ENCODE measurements around the gene TRIM17. TPM values are rescaled to one million over a fixed set of nuclear protein-coding genes. Genes with fewer than 3 reads are reported as not detected.

Gene TRIM17
- total and polyA plus RNA-seq, 2 of the 13 experiments (the other 11 are each of a cell fraction or from before 2014, with no cell fraction given), result 0.32 to 0.64 TPM

GRCh38 chr1:228450200-228450599 lies 33.5 kb upstream of the TRIM17 start:
- no peak overlapping the region for H3K4me3 ChIP-seq (replicated peaks in 1 of 3; ENCODE audit: insufficient read depth in 1 of 3, low read depth in 2 of 3, low read length in 3 of 3)
- TF ChIP-seq SALL1 (CRISPR knock-in tag; IDR thresholded peaks at IDR 0.05) (no peak), CSRNP2 (CRISPR knock-in tag; conservative IDR thresholded peaks at IDR 0.05; ENCODE audit: low read depth) (no peak), ZNF788 (CRISPR knock-in tag; IDR thresholded peaks at IDR 0.05; ENCODE audit: borderline replicate concordance) (no peak), GTF3A (CRISPR knock-in tag; conservative IDR thresholded peaks at IDR 0.05) (no peak), ZNF10 (CRISPR knock-in tag; IDR thresholded peaks at IDR 0.05; ENCODE audit: borderline replicate concordance, low read depth) (no peak), LRRFIP1 (CRISPR knock-in tag; conservative IDR thresholded peaks at IDR 0.05) (no peak)
- TF ChIP-seq, protein P1, sequence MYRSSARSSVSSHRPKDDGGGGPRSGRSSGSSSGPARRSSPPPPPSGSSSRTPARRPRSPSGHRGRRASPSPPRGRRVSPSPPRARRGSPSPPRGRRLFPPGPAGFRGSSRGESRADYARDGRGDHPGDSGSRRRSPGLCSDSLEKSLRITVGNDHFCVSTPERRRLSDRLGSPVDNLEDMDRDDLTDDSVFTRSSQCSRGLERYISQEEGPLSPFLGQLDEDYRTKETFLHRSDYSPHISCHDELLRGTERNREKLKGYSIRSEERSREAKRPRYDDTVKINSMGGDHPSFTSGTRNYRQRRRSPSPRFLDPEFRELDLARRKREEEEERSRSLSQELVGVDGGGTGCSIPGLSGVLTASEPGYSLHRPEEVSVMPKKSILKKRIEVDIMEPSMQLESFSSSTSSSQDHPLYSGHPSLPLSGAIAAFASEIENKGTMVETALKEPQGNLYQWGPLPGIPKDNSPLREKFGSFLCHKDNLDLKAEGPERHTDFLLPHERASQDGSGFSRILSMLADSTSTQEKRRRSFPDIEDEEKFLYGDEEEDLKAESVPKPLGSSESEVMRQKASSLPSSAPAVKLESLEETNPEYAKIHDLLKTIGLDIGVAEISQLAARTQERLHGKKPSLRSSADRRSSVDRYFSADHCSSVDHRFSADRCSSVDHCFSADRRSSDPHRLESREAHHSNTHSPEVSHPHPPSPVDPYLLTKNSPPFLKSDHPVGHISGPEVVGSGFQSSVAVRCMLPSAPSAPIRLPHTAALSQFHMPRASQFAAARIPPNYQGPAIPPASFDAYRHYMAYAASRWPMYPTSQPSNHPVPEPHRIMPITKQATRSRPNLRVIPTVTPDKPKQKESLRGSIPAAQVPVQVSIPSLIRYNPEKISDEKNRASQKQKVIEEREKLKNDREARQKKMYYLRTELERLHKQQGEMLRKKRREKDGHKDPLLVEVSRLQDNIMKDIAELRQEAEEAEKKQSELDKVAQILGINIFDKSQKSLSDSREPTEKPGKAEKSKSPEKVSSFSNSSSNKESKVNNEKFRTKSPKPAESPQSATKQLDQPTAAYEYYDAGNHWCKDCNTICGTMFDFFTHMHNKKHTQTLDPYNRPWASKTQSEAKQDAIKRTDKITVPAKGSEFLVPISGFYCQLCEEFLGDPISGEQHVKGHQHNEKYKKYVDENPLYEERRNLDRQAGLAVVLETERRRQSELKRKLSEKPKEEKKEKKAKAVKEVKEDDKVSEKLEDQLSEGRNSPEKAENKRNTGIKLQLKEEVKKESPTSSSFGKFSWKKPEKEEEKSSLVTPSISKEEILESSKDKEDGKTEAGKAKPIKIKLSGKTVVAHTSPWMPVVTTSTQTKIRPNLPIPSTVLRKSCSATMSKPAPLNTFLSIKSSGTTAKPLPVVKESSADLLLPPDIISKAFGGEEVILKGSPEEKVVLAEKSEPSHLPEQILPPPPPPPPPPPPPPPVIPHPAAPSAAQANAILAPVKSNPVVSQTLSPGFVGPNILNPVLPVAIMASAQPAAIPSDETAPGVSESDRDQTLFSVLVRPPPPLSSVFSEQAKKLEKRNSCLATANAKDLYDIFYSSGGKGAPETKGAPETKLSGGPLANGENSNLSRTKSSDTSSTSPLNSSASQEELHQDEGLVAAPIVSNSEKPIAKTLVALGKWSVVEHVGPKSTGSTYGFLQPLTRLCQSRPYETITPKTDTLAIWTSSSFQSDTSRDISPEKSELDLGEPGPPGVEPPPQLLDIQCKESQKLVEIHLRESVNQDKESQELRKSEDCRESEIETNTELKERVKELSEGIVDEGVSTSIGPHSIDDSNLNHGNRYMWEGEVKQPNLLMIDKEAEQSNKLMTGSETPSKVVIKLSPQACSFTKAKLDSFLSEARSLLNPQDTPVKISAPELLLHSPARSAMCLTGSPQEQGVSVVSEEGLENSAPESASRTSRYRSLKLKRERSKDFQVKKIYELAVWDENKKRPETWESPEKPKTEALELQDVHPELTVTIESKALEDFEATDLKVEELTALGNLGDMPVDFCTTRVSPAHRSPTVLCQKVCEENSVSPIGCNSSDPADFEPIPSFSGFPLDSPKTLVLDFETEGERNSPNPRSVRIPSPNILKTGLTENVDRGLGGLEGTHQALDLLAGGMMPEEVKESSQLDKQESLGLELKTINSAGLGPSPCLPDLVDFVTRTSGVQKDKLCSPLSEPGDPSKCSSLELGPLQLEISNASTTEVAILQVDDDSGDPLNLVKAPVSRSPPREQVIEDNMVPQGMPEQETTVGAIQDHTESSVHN (CRISPR knock-in tag; IDR thresholded peaks at IDR 0.05), result no peak
- ChIA-PET CTCF (ENCODE audit: low intra/inter-chr PET ratio, low total read pairs) (no interaction called here), POLR2A (no interaction called here)
- peaks cover 28% of the 10 kb centered on the region for H3K4me1 ChIP-seq (ENCODE audit: insufficient read depth, low read length)
- no peak overlapping the region for H2AFZ ChIP-seq (ENCODE audit: low read length)
- no peak for DNase-seq (ENCODE audit: low spot score)
- intact Hi-C loops (cut with micrococcal nuclease; ENCODE audit: unreplicated experiment) (loop anchor here (10.0 kb wide), 1 partner anchor 965 kb away; no protein-coding TSS in a partner anchor), in situ Hi-C loops (cut with HindIII; ENCODE audit: extremely low pct_ligation_motif_present, low pct_unique_long_range_greater_than_20kb) (no loop called here)
- H3K4me2 ChIP-seq (ENCODE audit: low read depth, low read length), result no peak overlapping the region
- peaks cover 0 to 7% of the 10 kb centered on the region in 2 experiments; a peak in 1 of 5 replicates for H3K27me3 ChIP-seq (ENCODE audit: control insufficient read depth in 1 of 2, insufficient read depth in 2 of 2, low read length in 2 of 2)
- H3K9me3 ChIP-seq (ENCODE audit: low read length), result no peaks in the 10 kb centered on the region
- H3K27ac ChIP-seq (ENCODE audit: extremely low read length, insufficient read depth, low read length), result no peak overlapping the region
- H3K79me2 ChIP-seq (ENCODE audit: insufficient read depth, low read length), result no peaks in the 10 kb centered on the region
- H3K36me3 ChIP-seq (replicated peaks in 1 of 2; ENCODE audit: control insufficient read depth in 1 of 2, insufficient read depth in 2 of 2, low read length in 2 of 2), result no peaks in the 10 kb centered on the region
- no peak for ATAC-seq
- no peaks in the 10 kb centered on the region; the same call in 1 of the 2 replicates for H4K20me1 ChIP-seq (ENCODE audit: insufficient read depth, low read length)
- H3K9ac ChIP-seq (ENCODE audit: insufficient read depth, low read depth, low read length), result no peak overlapping the region
- 47% methylated on average over 5 of the region's 11 CpGs for WGBS (ENCODE audit: low lambda C conversion rate)
- BruUV-seq (replicated peaks), result no TSS peak
- FAIRE-seq, result no peak
